HCT116 (cell line): ENCODE results near the gene FCHSD2. TPM values are rescaled to one million over a fixed set of nuclear protein-coding genes. Genes with fewer than 3 reads are reported as not detected.

Source experiments
- ATAC-seq: fragments of 200-7000 bp; cut with Tn5 transposase; 2 replicates; pipeline ENCODE4 v1.9.1; 2020; ENCODE audit warnings: mild to moderate bottlenecking, moderate library complexity
- BruUV-seq: library from RNA; stranded (reverse); fragments of 400-500 nt; replicated peaks from 2 replicates; lab custom pipeline; 2021; lab: Mats Ljungman, UMichigan
- CTCF ChIA-PET: fragments of 300-600 bp; sonication (Branson Sonifier 250); formaldehyde crosslinking; loops from one replicate; lab custom pipeline; 2021; ENCODE audit warnings: antibody characterized with exemption; lab: Charles Lee
- POLR2A ChIA-PET: fragments of 300-600, 350-600 bp; sonication (Branson Sonifier 250); formaldehyde crosslinking; loops from one replicate; lab custom pipeline; 2021; ENCODE audit warnings: antibody characterized with exemption; lab: Charles Lee
- RAD21 ChIA-PET, 2 experiments: fragments of 300-600 bp; sonication (Branson Sonifier 250); formaldehyde crosslinking; loops; one replicate each; lab custom pipeline; 2023; ENCODE audit warnings: low total read pairs in 2 of 2; ENCODE audit not compliant: uncharacterized antibody in 2 of 2, unreplicated experiment in 2 of 2, low non-redundant PET in 1 of 2; lab: Charles Lee
- DNase-seq: peaks from one replicate; pipeline ENCODE4 v3.0.0-alpha.2; 2010; ENCODE audit warnings: low read depth, low spot score
- H2AFZ ChIP-seq: fragments of 200-600 bp; shearing (Covaris generic), sonication (generic); 2 replicates; pipeline ENCODE4 v1.6.1; 2017; ENCODE audit warnings: low read depth, mixed run types, mixed read lengths, antibody characterized with exemption, low read length; ENCODE audit not compliant: poor library complexity, severe bottlenecking
- H3K27ac ChIP-seq: 2 replicates; pipeline ENCODE4 v1.5.1; 2012; ENCODE audit warnings: low read depth, low read length
- H3K27me3 ChIP-seq: fragments of 200-600 bp; sonication (generic); 2 replicates; pipeline ENCODE4 v1.6.1; 2016; ENCODE audit warnings: mixed run types, low read length, mixed read lengths; ENCODE audit not compliant: insufficient read depth
- H3K36me3 ChIP-seq, 2 experiments: fragments of 200-500 bp in 1 of 2; fragments of 200-600 bp in 1 of 2; sonication (Bioruptor generic) in 1 of 2; sonication (generic) in 1 of 2; 2 replicates each; pipeline versions ENCODE4 v1.5.1 to v1.6.1; 2014 to 2016; ENCODE audit warnings: low read length in 2 of 2, inconsistent platforms in 1 of 2, mixed read lengths in 1 of 2, mixed run types in 1 of 2; ENCODE audit not compliant: insufficient read depth in 2 of 2, control insufficient read depth in 1 of 2
- H3K4me1 ChIP-seq, 2 experiments: fragments of 200-600 bp in 1 of 2; sonication (generic) in 1 of 2; 2 replicates each; pipeline versions ENCODE4 v1.5.1 to v1.6.1; 2012 to 2017; ENCODE audit warnings: low read length in 2 of 2, inconsistent platforms in 1 of 2, mild to moderate bottlenecking in 1 of 2, mixed read lengths in 1 of 2, mixed run types in 1 of 2, moderate library complexity in 1 of 2; ENCODE audit not compliant: insufficient read depth in 2 of 2, control insufficient read depth in 1 of 2
- H3K4me2 ChIP-seq: fragments of 200-600 bp; sonication (generic); 2 replicates; pipeline ENCODE4 v1.6.1; 2017; ENCODE audit warnings: mixed run types, low read length, mixed read lengths
- H3K4me3 ChIP-seq, 2 experiments: fragments of 200-600 bp in 1 of 2; sonication (generic) in 1 of 2; replicated peaks in 1 of 2; 2 replicates each; pipeline ENCODE4 v1.5.1; 2011 to 2016; ENCODE audit warnings: low read length in 2 of 2, control low read depth in 1 of 2, low read depth in 1 of 2, mild to moderate bottlenecking in 1 of 2, mixed read lengths in 1 of 2, mixed run types in 1 of 2
- H3K79me2 ChIP-seq: fragments of 200-600 bp; sonication (generic); 2 replicates; pipeline ENCODE4 v1.6.1; 2017; ENCODE audit warnings: mild to moderate bottlenecking, mixed run types, low read length, moderate library complexity, mixed read lengths; ENCODE audit not compliant: insufficient read depth
- H3K9ac ChIP-seq: fragments of 200-600 bp; sonication (generic); 2 replicates; pipeline ENCODE4 v1.6.1; 2016; ENCODE audit warnings: low read length, mixed read lengths
- H3K9me2 ChIP-seq: fragments of 200-600 bp; sonication (generic), shearing (Covaris generic); 2 replicates; pipeline ENCODE4 v1.6.1; 2017; ENCODE audit warnings: mixed run types, mild to moderate bottlenecking, moderate library complexity; ENCODE audit not compliant: insufficient read depth
- H3K9me3 ChIP-seq, 2 experiments: fragments of 200-500 bp in 1 of 2; fragments of 200-600 bp in 1 of 2; sonication (Bioruptor generic) in 1 of 2; sonication (generic) in 1 of 2; 2 replicates each; pipeline ENCODE4 v1.6.1; 2014 to 2017; ENCODE audit warnings: low read length in 2 of 2, mixed read lengths in 2 of 2, inconsistent platforms in 1 of 2, low read depth in 1 of 2, mild to moderate bottlenecking in 1 of 2, mixed run types in 1 of 2, moderate library complexity in 1 of 2; ENCODE audit not compliant: control insufficient read depth in 1 of 2, insufficient read depth in 1 of 2
- H4K20me1 ChIP-seq: fragments of 200-600 bp; sonication (generic), shearing (Covaris generic); 2 replicates; pipeline ENCODE4 v1.6.1; 2017; ENCODE audit warnings: mixed run types, mild to moderate bottlenecking, moderate library complexity; ENCODE audit not compliant: insufficient read depth
- CBX3 ChIP-seq: IDR thresholded peaks from 2 replicates; pipeline ENCODE4 v1.6.1; 2012; ENCODE audit warnings: low read depth
- CEBPB ChIP-seq: IDR thresholded peaks from 2 replicates; pipeline ENCODE4 v1.6.1; 2012; ENCODE audit warnings: low read depth
- FOSL1 ChIP-seq: IDR thresholded peaks from 2 replicates; pipeline ENCODE4 v1.6.1; 2012; ENCODE audit warnings: low read depth
- JUND ChIP-seq: IDR thresholded peaks from 2 replicates; pipeline ENCODE4 v1.6.1; 2012
- POLR2A ChIP-seq: IDR thresholded peaks from 2 replicates; pipeline ENCODE4 v1.7.0; 2011; ENCODE audit warnings: borderline replicate concordance; ENCODE audit not compliant: insufficient read depth, insufficient read length; ENCODE audit errors: extremely low read depth
- REST ChIP-seq: IDR thresholded peaks from 2 replicates; pipeline ENCODE4 v1.6.1; 2012; ENCODE audit warnings: low read depth
- SIN3A ChIP-seq: IDR thresholded peaks from 2 replicates; pipeline ENCODE4 v1.6.1; 2012; ENCODE audit warnings: low read depth
- SRF ChIP-seq: IDR thresholded peaks from 2 replicates; pipeline ENCODE4 v1.6.1; 2012; ENCODE audit warnings: low read depth
- TCF7L2 ChIP-seq: IDR thresholded peaks from 2 replicates; pipeline ENCODE4 v1.7.0; 2011; ENCODE audit warnings: borderline replicate concordance, inconsistent platforms; ENCODE audit not compliant: insufficient read depth, insufficient read length; ENCODE audit errors: extremely low read depth
- ZNF274 ChIP-seq: fragments of 200-500 bp; sonication (Bioruptor generic); IDR thresholded peaks from 2 replicates; pipeline ENCODE4 v1.6.1; 2014; ENCODE audit warnings: mild to moderate bottlenecking, low read depth, low read length, inconsistent platforms
- intact Hi-C: fragments of 100-400 bp; cut with micrococcal nuclease; formaldehyde crosslinking; loops from 2 replicates; pipeline ENCODE4 v1.10.0; 2022
- total RNA-seq: library from RNA; stranded (reverse); gene quantifications from one replicate; pipeline ENCODE4 v1.2.1, GENCODE V29; 2021; ENCODE audit not compliant: unreplicated experiment
- TF ChIP-seq, protein P1 (sequence below): IDR thresholded peaks from 2 replicates; pipeline ENCODE4 v1.6.1; 2012

The FCHSD2 gene
- total RNA-seq, 1 experiment from 2014 or later: 15.0 TPM

- intact Hi-C loops: no loop called here
- ATAC-seq (no peak), DNase-seq (no peak)
- no peak overlapping the region for H3K4me3 ChIP-seq
- H4K20me1 ChIP-seq: no peaks in the 10 kb centered on the region
- no peak overlapping the region for H3K9ac ChIP-seq
- H3K36me3 ChIP-seq: no peaks in the 10 kb centered on the region
- no peak overlapping the region for H3K4me2 ChIP-seq
- ChIA-PET CTCF (no interaction called here), POLR2A (no interaction called here), RAD21 (no interaction called here)
- H3K27me3 ChIP-seq: no peaks in the 10 kb centered on the region
- no peaks in the 10 kb centered on the region for H3K9me3 ChIP-seq
- H3K9me2 ChIP-seq: no peaks in the 10 kb centered on the region
- no peak overlapping the region for H3K27ac ChIP-seq
- H3K4me1 ChIP-seq: peaks cover 8 to 20% of the 10 kb centered on the region in 2 experiments; a peak in 3 of 4 replicates
- TF ChIP-seq CBX3 (no peak), REST (no peak), CEBPB (no peak), SIN3A (no peak), JUND (no peak), POLR2A (no peak), FOSL1 (no peak), TCF7L2 (no peak), SRF (no peak), ZNF274 (no peak)
- TF ChIP-seq, protein P1, sequence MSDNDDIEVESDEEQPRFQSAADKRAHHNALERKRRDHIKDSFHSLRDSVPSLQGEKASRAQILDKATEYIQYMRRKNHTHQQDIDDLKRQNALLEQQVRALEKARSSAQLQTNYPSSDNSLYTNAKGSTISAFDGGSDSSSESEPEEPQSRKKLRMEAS: no peak
- no peak overlapping the region for H2AFZ ChIP-seq
- H3K79me2 ChIP-seq: peaks cover 14% of the 10 kb centered on the region
- BruUV-seq: no TSS peak
These were observed 4.2 kb downstream of the FCHSD2 start for GRCh38 chr11:73137944-73138274.
